ENCODE measurements around the gene PRPF40B.

GRCh38 chr12:49612210-49612609 is 11.2 kb upstream of the PRPF40B start:
- TF ChIP-seq CTCF (IDR thresholded peaks at IDR 0.05) (no peak), POLR2A (IDR thresholded peaks at IDR 0.05) (no peak)

Measured in body of pancreas (tissue), 4 donors.